Heart left ventricle (tissue), 13 donors: ENCODE data around the gene FBXO41.

Source experiments
- POLR2A ChIP-seq, 2 donors: fragments of 450-650 bp; IDR thresholded peaks; one replicate each; pipeline ENCODE4 v1.6.1; 2017; ENCODE audit warnings: antibody characterized with exemption in 2 of 2, mild to moderate bottlenecking in 2 of 2, moderate library complexity in 2 of 2
- TF ChIP-seq, protein P1 (sequence below), 12 donors: fragments of 200-600 bp; sonication (generic) in 4 of 12; IDR thresholded peaks; one replicate each; pipeline versions ENCODE4 v1.5.0 to v1.8.0; 2018 to 2022; ENCODE audit warnings: antibody characterized with exemption in 12 of 12, mild to moderate bottlenecking in 5 of 12
- donor health status: ischemic (EF 13 %, LVEDD 7.1; RV severe dilation, severe dysfunction).
- donor health status: DM: no; HTN: yes; CAD: no.
- donor health status: DM: no; HTN: no; CAD: no.
- donor health status: ischemic (EF 25% LVEDD 6.9; RV normal size, moderate dysfunction).
- donor health status: ischemic (EF 25% LVEDD 5.7; RV mildly dilated, moderate dysfunction).
- donor health status: ischemic (EF 35%, LVEDD 5.7; RV mildly dilated, moderate dysfunction).
- donor health status: nonischemic (EF 11% LVEDD 7.7; RV severe dilation, severe dysfunction).
- donor health status: DM: yes; HTN: yes; CAD: no.
- donor health status: PGD.
- donor health status: ischemic (EF 29% LVEDD 5.4; RV normal size, mild dysfunction).
- donor health status: nonischemic (EF 23%, LVEDD 6.1; RV moderate dilation, normal function).

DNA sequence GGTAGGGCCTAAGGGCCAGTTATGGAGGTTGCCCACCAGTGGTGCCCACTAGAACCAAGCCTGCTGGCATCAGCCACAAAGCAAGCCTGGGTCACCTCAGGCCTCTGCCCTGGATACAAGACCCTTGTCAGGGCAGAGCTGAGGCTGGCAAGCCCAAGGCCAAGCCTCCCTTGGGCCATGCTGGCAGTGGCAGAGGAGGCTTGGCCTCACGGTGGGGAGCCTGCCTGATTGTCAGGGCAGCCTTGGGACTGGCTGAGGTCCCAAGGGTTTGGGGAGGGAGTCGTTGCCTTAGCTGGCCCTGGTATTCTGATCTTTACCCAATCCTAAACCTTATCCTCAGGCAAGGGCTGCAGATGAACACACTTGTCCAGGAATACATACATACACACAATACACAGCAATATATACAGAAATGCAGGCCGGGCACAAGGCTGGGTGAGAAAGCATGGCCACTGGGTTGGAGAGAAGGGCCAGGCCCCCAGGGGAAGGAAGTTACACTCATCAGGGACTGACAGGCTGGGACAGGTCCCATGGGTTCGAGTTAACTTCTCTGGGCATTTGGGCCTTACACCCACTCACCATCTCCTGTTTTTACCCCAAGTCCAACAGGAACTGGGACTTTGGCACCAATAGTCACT is 29.2 kb downstream of the FBXO41 start:
- TF ChIP-seq, protein P1, sequence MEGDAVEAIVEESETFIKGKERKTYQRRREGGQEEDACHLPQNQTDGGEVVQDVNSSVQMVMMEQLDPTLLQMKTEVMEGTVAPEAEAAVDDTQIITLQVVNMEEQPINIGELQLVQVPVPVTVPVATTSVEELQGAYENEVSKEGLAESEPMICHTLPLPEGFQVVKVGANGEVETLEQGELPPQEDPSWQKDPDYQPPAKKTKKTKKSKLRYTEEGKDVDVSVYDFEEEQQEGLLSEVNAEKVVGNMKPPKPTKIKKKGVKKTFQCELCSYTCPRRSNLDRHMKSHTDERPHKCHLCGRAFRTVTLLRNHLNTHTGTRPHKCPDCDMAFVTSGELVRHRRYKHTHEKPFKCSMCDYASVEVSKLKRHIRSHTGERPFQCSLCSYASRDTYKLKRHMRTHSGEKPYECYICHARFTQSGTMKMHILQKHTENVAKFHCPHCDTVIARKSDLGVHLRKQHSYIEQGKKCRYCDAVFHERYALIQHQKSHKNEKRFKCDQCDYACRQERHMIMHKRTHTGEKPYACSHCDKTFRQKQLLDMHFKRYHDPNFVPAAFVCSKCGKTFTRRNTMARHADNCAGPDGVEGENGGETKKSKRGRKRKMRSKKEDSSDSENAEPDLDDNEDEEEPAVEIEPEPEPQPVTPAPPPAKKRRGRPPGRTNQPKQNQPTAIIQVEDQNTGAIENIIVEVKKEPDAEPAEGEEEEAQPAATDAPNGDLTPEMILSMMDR (IDR thresholded peaks at IDR 0.05), result no peak
- TF ChIP-seq POLR2A (IDR thresholded peaks at IDR 0.05), result no peak
